ENCODE results near the gene IMPDH1.
A peak's percentile ranks its signal among the peaks of the same experiment; 100 is the strongest.

IMPDH1 gene

DNA sequence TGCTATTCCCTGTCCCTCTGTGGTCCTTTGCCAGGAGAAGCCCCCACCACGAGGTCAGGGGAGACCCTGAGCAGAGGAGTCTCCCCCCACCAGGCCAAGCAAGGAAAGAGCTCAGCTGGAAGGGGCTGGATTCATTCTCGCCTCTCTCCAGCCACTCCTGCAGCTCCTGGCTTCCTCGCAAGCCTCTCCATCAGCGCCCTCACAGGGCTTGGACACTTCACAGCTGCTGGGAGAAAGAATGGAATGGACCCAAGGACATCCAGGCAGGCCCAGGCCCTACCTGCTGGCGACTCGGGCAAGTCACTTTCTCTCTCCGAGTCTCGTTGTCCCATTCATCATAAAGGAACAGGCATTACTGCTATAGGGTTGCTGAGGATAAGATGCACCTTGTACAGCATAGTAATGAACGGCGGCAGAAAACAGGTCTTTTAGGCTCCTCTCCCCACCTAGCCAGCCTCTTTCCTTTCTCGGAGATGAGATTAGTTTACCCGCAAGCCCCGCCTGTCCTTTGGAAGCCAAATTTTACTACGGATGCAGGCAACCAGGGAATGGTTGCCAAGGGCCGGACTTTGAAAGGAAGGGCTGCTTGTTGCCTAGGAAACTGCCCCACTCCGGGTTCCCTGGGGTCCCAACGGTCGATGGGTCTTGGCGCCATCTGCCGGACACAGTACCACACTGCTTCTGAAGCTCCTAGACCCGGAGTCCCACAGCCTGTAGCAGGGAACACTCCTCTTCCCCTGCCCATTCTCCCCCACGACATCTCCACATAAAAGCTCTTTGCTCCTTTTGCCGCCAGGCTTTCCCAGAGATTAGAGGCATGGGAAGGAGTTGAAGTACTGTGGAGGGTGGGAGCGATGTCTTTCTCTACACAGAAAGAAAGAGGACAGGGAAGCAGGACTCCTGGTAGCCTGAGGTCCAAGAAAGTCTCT, 22.3 kb downstream of the IMPDH1 start:
- peak; percentile 45 for DNase-seq (ENCODE audit: low spot score)

DNA sequence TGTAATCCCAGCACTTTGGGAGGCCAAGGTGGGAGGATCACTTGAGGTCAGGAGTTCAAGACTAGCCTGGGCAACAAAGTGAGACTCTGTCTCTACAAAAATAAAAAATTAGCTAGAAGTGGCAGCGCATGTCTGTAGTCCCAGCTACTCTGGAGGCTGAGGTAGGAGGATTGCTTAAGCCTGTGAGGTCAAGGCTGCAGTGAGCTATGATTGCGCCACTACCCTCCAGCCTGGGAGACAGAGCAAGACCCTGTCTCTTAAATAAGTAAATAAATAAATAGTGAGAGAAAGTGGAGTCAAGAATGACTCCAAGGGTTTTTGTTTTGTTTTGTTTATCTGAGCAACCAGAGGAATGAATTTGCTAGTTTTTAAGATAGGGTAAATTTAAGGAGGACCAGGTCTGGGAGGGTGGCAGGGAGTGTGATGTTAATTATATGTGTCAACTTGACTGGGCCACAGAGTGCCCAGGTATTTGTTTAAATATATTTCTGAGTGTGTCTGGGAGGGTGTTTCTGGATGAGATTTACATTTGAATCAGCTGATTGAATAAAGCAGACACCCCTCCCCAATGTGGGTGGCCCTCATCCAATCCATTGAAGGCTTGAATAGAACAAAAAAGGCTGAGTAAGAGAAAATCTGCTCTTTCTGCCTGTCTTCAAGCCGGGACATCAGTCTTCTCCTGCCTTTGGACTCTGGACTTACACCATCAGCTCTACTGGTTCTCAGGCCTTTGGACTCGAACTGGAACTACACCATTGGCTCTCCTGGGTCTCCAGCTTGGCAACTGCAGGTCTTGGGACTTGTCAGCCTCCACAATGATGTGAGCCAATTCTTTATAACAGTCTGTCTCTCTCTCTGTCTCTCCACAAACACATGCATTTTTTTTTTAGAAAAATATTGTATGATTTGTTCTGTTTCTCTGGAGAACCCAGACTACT, 23.5 kb downstream of the IMPDH1 start:
- no peak for DNase-seq (ENCODE audit: low spot score)

DNA sequence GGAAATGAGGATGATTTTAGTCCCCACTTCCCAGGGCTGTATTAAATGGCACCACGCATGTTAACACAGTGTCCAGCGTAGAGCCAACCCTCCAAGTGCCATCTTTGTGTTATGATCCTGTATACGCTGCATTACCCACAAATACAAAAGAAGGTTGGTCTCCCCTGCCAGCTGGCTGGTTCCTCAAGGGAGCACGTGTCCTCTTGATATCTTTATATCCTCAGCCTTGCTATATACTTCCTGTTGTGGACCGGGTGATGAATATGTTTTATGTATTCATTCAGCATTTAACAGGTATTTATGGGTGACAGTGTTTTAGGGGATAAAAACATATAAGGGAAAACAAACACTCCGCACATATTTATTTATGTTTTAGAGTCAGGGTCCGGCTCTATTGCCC, 25.1 kb downstream of the IMPDH1 start:
- no peak for DNase-seq (ENCODE audit: low spot score)

DNA sequence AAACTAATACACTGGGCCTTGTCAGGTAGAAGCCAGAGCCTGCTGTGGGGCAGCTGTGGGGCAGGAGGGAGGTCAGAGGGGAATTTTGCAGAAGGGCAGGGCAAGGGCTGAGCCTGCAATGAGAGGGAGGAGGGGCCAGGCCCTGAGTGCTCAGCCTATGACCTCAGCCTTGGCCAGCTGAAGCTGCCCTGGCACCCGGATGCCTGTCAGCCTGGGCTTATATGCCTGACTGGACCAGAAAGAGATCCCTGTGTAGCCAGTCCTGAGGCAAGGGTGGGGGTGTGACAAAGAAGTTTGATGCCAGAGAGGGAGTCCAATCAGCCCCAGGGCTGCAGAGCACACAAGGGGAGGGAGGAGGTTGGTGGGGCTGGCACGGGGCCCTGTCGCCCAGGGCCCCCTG, 26.0 kb downstream of the IMPDH1 start:
- DNase-seq (ENCODE audit: low spot score), result no peak

DNA sequence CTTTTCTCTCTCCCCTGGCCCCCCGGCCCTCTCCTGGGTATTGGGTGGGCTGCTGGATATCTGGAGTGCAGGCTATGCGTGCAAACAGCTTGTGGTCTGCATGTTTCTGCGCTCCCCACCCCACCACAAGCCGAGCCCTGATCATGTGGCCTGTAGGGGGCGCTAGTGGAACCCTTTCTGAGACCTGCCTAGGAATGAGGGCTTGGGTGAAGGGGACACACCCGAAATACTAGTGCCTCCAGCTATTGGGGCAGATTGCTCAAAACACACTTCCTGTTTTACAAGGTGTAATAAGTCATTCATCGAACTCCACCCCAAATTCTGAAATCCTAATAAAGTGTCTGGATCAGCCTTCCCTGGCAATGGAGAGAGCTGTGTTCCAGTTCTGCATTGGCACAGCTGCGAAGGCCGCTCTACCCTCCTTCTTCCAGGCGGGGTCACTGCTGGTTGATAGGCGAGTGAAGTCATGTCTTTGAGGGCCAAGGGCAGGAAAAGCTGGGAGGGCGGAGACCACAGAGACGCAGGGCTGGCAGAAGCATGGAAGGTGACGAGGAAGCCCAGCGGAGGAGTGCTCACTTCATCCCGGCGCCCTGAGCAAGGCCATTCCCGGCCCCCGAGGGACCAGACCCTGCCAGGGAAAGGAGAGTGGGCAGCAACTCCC, 28.5 kb downstream of the IMPDH1 start:
- DNase-seq (ENCODE audit: low spot score), result peak; percentile 27

DNA sequence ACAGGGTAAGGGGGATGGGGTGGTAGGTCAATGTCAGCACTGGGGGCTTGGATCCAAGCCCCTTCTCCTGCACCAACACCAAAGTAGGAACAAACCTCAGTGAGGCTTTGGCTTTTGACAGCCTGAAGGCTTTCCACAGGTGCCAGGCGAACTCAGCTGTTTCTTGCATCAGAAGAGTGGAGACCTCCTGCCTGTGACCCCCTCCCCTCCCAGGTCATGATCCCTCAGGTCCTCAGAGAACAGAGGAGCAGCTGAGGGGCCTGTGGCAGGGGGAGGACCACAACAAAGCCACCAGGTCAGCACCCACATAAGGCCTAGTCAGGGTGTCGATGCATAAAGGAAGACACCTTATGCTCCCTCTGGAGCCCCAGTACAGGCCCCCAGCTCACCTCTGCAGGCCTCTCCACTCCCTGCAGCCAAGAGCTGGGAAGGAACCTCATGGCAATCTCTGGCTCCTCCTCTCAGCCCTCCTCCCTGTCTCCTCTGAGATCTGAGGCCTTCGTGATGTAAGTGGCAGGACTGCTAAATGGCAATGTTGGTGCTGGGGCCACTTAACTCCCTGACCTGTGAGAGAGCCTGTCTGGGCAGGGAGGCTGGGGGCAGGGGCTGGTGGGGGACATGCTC, 29.2 kb downstream of the IMPDH1 start:
- no peak for DNase-seq (ENCODE audit: low spot score)

DNA sequence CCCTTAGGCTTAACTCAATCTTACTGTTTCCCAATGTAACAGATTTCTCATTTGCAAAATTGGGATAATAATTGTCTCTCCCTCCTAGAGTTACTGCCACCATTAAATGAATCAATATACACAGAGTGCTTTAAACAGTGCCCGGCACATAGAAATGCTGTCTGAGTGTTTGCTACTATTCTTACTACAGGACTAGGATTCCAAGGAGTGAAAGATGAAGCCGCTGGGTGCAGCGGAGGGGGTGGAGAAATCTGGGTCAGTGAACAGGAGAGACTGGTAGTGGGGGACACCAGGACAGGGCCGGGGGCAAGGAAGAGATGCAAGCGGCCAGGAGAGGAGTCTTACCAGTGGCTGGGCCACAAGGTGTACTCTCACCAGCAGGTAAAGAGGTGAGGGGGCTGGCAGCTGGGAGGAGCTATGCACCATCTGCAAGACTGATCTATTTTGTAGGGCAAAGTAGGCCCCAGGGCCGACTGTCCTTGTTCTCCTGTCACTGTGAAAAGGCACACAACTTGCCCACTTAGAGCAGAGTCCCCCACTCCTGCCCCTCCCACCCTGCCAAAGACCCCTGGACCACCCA, 29.8 kb downstream of the IMPDH1 start:
- no peak for DNase-seq (ENCODE audit: low spot score)

DNA sequence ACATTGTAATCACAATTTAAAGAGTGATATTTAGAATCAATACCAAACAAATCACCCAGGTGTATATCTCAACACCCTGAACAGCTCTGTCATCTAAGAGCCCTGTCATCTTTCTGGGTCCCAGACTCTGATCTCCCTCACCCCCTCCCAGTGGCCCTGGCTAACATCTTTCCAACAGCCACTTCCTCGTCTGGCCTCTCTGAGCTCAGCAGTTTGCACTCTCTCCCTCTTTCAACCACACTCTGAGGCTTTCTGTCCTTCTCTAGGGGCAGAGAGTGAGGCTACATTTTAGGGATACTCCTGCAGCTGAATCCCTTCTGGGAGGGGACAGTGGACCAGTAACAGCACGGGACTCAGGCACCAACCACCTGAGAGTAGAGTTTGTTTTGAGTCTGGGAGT, 31.1 kb downstream of the IMPDH1 start:
- DNase-seq (ENCODE audit: low spot score), result no peak

DNA sequence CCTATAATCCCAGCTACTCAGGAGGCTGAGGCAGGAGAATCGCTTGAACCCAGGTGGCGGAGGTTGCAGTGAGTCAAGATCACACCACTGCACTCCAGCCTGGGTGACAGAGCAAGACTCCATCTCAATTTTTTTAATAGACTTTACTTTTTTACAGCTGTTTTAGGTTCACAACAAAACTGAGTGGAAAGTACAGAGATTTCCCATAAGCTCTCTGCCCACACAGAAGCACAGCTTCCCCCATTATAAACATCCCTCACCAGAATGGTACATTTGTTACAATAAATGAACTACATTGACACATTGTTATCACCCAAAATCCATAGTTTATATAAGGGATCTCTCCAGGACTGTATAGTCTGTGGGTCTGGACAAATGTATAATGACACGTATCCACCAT, 33.7 kb downstream of the IMPDH1 start:
- no peak for DNase-seq (ENCODE audit: low spot score)

DNA sequence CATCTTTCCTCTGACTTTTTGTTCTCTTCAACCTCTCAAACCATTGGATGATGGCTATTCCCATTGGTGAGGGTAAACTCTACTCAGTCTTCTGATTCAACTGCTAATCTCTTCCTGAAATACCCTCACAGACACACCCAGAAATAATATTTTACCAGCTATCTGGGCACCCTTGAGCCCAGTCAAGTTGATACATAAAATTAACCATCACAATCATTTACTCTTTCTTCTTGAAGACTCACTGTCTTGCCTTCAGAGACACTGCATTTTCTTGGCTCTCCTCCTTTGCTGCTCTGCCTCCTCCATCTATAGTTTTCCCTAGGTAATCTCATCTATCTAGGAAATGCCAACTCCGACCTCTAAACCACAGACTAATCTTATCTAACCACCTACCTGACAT, 35.7 kb downstream of the IMPDH1 start:
- no peak for DNase-seq (ENCODE audit: low spot score)

DNA sequence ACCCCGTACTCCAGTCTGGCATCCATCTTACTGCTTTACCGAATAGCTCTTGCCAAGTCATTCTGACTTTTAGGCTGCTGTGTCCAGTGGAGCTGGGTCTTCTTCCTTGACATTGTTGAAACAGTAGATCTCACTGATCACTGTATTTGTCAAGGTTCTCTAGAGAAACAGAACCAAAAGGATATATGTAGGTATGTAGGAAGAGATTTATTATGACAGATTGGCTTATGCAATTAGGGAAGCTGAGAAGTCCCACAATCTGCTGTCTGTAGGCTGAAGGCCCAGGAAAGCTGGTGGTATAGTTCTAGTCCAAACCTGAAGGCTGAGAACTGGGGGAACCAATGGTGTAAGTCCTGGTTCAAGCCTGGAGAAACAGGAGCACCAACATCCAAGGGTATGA, 36.2 kb downstream of the IMPDH1 start:
- no peak for DNase-seq (ENCODE audit: low spot score)

DNA sequence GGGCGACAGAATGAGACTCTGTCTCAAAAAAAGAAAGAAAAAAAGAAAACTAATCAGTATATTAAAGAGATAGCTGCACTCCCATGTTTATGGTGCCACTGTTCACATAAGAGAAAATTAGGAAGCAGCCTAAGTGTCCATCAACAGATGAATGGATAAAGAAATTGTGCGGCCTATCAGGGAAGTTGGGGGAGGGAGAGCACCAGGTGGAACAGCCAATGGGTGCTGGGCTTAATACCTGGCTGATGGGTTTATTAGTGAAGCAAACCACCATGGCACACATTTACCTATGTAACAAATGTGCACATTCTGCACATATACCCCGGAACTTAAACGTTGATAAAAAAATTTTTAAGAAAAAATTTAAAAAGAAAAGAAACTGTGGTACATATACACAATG, 39.3 kb downstream of the IMPDH1 start:
- DNase-seq (ENCODE audit: low spot score), result no peak

DNA sequence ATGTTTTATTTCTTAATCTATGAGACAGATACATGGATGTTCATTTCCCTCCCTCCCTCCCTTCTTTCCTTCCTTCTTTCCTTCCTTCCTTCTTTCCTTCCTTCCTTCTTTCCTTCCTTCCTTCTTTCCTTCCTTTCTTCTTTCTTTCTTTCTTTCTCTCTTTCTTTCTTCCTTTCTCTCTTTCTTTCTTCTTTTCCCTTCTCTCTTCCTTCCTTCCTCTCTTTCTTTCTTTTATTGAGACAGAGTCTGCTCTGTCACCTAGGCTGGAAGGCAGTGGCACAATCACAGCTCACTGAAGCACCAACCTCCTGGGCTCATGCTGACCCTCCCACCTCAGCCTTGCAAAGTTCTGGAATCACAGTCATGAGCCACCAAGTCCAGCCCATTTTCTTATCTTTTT, 42.8 kb downstream of the IMPDH1 start:
- DNase-seq (ENCODE audit: low spot score), result no peak

DNA sequence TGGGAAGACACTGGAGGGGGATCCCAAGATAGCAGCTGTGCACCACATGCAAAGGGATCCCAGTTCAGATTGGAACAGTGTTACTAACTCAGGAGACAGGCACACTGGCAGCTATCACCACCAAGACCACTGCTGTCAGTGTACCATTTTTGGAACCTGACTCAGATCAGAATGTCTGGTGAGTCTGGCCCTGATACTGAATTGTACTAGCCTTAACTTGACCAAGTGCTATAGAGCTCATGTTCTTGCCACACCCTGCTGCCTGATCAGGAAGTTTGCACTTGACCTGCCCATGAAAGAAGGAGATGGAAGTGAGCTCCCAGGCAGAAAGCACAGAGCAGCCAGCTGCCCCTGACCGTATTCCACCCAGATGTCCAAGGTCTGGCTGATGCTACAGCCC, 43.5 kb downstream of the IMPDH1 start:
- DNase-seq (ENCODE audit: low spot score), result no peak

DNA sequence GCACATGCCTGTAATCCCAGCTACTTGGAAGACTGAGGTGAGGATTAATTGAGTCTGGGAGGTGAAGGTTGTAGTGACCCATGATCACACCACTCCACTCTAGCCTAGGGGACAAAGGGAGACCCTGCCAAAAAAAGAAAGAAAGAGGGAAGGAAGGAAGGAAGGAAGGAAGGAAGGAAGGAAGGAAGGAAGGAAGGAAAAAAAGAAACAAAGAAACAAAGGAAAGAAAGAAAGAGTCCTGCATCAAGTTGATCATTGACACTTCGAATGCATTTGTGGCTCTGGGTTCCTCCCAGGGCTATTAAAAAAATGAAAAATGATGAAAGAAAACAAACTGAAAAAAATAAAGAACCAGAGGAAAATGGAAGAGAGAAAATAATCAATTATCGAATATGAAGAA, 44.4 kb downstream of the IMPDH1 start:
- DNase-seq (ENCODE audit: low spot score), result no peak

DNA sequence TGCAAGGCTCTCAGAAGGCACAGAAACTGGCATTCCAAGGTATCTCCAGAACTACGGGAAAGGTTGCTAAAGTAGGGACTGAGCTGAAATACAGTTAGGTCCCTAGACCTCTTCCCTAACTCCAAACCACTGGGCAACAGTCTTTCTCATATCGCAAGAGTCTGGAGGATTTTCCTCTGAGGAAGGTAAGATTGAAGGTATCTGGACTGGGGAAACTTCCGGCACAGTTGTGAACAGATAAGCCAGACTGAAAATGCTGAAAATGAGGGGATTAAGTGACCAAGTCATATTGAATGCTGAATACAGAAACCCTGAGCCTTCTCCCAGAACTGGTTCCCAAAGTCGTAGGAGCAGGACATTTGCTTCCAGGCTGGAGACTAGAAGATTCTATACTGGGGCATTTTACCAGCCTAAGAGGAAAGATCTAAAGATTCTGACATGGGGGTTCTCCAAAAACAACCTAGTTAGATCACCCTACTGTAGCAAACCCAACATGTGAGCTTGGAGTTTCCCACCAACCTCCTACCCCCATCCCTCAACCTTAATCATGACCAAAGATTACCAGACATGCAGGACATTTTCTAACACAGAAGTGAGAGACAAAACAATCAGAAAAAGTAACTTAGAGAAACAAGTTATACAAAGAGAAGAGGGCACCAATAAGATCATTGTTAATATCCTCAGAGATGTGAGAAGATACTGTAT, 45.5 kb downstream of the IMPDH1 start:
- DNase-seq (ENCODE audit: low spot score), result no peak

DNA sequence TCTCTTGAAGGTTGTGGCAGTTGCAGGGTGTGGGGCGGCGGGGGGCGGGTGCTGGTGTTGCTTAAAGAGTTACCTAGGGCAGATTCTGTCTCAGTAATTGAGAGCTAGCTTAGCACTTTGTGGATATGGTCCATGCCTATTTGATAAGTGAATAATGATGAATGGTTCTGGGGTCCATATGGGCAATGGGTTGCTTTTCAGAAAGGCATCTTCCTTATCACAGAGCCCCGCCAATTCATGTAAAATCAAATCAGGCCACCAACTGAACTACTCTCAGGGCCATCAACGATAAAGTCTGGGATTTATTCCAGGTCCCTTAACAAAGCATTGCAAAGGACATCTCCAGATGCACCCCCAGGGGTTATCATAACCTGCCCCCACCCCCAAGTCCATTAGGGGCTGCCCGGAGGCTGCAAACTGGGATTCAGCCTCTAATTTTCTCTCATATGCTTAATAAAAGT, 46.5 kb downstream of the IMPDH1 start:
- no peak for DNase-seq (ENCODE audit: low spot score)

DNA sequence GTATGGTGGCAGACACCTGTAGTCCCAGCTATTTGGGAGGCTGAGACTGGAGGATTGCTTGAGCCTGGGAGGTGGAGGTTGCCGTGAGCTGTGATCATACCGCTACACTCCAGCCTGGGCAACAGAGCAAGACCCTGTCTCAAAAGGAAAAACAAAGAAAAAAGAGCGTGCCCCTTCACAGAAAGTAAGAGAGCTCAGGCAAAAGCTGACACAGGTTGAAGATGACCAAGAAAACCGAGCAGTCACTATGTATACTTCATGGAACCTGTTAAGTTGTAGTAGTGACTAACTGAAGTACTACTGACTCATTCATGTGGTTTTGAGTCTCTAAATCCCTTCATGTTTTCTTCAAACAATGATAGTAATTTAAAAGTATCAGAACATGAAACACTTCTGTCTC, 47.1 kb downstream of the IMPDH1 start:
- no peak for DNase-seq (ENCODE audit: low spot score)

DNA sequence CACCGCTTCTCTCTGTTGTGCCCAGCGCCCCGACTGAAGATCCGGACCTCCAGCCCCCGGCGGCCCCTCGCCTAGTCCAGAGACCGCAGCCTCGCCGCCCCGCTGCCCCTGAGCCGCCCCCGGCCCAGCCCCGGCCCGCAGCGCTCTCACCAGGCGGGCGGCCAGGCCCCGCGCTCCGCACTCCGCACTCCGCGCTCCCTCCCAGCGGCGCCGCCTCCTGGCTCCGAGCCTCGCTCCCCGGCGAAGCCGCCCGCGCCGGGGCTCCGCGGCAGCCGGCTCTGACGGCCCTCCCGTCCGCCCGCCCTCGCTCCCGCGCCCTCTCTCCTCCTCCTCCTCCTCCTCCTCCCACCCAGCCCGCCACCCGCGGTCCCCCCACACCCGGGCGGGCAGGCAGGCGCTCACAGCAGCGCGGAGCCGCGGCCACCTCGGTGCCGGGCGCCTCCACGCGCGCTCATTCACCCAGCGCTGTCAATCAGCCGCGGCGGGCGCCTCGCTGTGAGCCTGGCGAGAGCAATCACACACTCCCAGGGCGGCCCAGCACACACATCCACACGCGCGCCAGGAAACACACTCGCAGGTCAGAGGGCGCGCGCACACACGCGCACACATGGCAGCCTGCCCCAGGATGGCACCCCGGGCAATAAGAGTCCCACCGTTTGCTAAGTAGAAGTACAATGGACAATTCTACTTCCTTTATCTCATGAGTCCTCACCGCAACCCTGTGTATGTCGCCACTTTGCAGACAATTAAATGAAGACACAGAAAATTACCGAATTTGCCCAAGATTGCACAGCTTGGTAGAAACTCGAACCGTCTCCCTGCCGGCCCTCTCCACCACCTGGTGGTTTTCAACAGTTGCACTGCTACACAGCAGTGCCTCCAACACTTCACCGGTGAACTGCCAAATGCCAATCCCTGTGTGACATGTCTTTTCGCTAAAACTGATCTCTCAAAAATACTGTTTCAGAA, 48.1 kb downstream of the IMPDH1 start, which contains the start of gene PRRT4:
Gene PRRT4 (minus strand): TSS at position 280 of the 969 bp plus-strand sequence.
- DNase-seq (ENCODE audit: low spot score), result no peak

DNA sequence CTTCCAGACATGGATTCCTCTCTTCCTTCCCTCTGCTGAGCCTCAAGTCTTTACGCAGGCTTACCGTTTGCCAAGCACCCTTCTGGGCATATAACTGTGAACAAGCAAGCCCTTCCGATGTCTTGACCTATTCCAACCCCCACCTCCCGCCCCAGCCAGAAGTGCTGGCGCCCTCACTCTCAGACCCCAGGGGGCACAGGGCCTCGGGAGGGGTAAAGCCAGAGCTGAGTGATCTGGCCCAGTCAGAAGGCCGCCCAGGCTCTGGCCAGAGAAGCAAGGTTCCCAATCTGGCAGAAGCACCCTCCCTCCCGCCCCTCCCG, 49.5 kb downstream of the IMPDH1 start:
- DNase-seq (ENCODE audit: low spot score), result no peak

Measured in hematopoietic multipotent progenitor cell treated with erythropoietin and hydrocortisone succinate and interleukin-3 and kit ligand, for 15 days (in vitro differentiated cells).